IMR-90 (cell line): Measurements from ENCODE around the gene FAM47E. TPM values are rescaled to one million over a fixed set of nuclear protein-coding genes. Genes with fewer than 3 reads are reported as not detected.

Source experiments
- ATAC-seq: fragments of 200-7000 bp; cut with Tn5 transposase; 2 replicates; pipeline ENCODE4 v1.9.1; 2020; ENCODE audit warnings: low read depth, mild to moderate bottlenecking, moderate library complexity
- BruUV-seq: library from RNA; stranded (reverse); fragments of 400-500 nt; replicated peaks from 2 replicates; lab custom pipeline; 2021; lab: Mats Ljungman, UMichigan
- CTCF ChIA-PET: fragments of 300-600 bp; formaldehyde crosslinking; extraction: SDS; loops from one replicate; lab custom pipeline; 2021; ENCODE audit warnings: antibody characterized with exemption; lab: Yijun Ruan, JAX
- POLR2A ChIA-PET: fragments of 300-600 bp; sonication (Branson Sonifier 250); formaldehyde crosslinking; loops from one replicate; lab custom pipeline; 2022; ENCODE audit warnings: antibody characterized with exemption; ENCODE audit not compliant: unreplicated experiment; lab: Charles Lee
- DNase-seq: peaks from one replicate; pipeline ENCODE4 v3.0.0; 2013
- H2AFZ ChIP-seq: replicated peaks from 2 replicates; pipeline ENCODE3; 2013; ENCODE audit warnings: low read length, mild to moderate bottlenecking; ENCODE audit not compliant: poor library complexity
- H2AK5ac ChIP-seq: 2 replicates; pipeline ENCODE4 v1.6.1; 2013; ENCODE audit warnings: low read depth, low read length, inconsistent platforms
- H2AK9ac ChIP-seq: replicated peaks from 2 replicates; pipeline ENCODE3; 2013; ENCODE audit warnings: mild to moderate bottlenecking, low read depth, low read length, moderate library complexity; ENCODE audit not compliant: poor library complexity
- H2BK120ac ChIP-seq: 2 replicates; pipeline ENCODE4 v1.6.1; 2013; ENCODE audit warnings: low read depth, low read length, inconsistent platforms
- H2BK15ac ChIP-seq: 3 replicates; pipeline ENCODE4 v1.6.1; 2013; ENCODE audit warnings: low read depth, low read length, inconsistent platforms
- H2BK20ac ChIP-seq: 2 replicates; pipeline ENCODE4 v1.6.1; 2013; ENCODE audit warnings: low read depth, mild to moderate bottlenecking, inconsistent platforms, low read length, moderate library complexity
- H2BK5ac ChIP-seq: 2 replicates; pipeline ENCODE4 v1.6.1; 2013; ENCODE audit warnings: mild to moderate bottlenecking, low read depth, low read length, inconsistent platforms; ENCODE audit not compliant: poor library complexity, severe bottlenecking
- H3K14ac ChIP-seq: replicated peaks from 2 replicates; pipeline ENCODE4 v1.6.1; 2013; ENCODE audit warnings: low read depth, low read length, inconsistent platforms
- H3K18ac ChIP-seq: 2 replicates; pipeline ENCODE4 v1.6.1; 2013; ENCODE audit warnings: low read depth, low read length, control low read depth
- H3K23ac ChIP-seq: 2 replicates; pipeline ENCODE4 v1.6.1; 2013; ENCODE audit warnings: low read depth, low read length, inconsistent platforms
- H3K27ac ChIP-seq: 2 replicates; pipeline ENCODE4 v1.5.1; 2013; ENCODE audit warnings: mild to moderate bottlenecking, control low read depth, low read length; ENCODE audit not compliant: insufficient read depth
- H3K27me3 ChIP-seq: 2 replicates; pipeline ENCODE4 v1.6.1; 2013; ENCODE audit warnings: low read length; ENCODE audit not compliant: control insufficient read depth, insufficient read depth
- H3K36me3 ChIP-seq: 2 replicates; pipeline ENCODE4 v1.6.1; 2013; ENCODE audit warnings: low read length, mixed read lengths; ENCODE audit not compliant: control insufficient read depth, insufficient read depth
- H3K4ac ChIP-seq: 2 replicates; pipeline ENCODE4 v1.6.1; 2013; ENCODE audit warnings: low read depth, low read length, inconsistent platforms
- H3K4me1 ChIP-seq: 2 replicates; pipeline ENCODE4 v1.6.1; 2013; ENCODE audit warnings: low read length, mixed read lengths; ENCODE audit not compliant: control insufficient read depth, insufficient read depth
- H3K4me2 ChIP-seq: 2 replicates; pipeline ENCODE4 v1.6.1; 2013; ENCODE audit warnings: low read depth, mild to moderate bottlenecking, control low read depth, low read length, moderate library complexity
- H3K4me3 ChIP-seq: 2 replicates; pipeline ENCODE4 v1.5.1; 2013; ENCODE audit warnings: low read depth, mild to moderate bottlenecking, control low read depth, low read length, moderate library complexity; ENCODE audit not compliant: insufficient read depth
- H3K56ac ChIP-seq: 2 replicates; pipeline ENCODE4 v1.6.1; 2013; ENCODE audit warnings: low read length, inconsistent platforms; ENCODE audit not compliant: insufficient read depth; ENCODE audit errors: extremely low read depth
- H3K79me1 ChIP-seq, 2 experiments: 2 replicates each; pipeline ENCODE4 v1.6.1; 2013; ENCODE audit warnings: low read length in 2 of 2, inconsistent platforms in 1 of 2, low read depth in 1 of 2
- H3K9ac ChIP-seq: 2 replicates; pipeline ENCODE4 v1.6.1; 2013; ENCODE audit warnings: low read depth, low read length, control low read depth
- H3K9me1 ChIP-seq: 2 replicates; pipeline ENCODE4 v1.6.1; 2013; ENCODE audit warnings: low read length, inconsistent platforms; ENCODE audit not compliant: insufficient read depth
- H3K9me3 ChIP-seq: 2 replicates; pipeline ENCODE4 v1.6.1; 2013; ENCODE audit warnings: low read length; ENCODE audit not compliant: control insufficient read depth, insufficient read depth
- H4K20me1 ChIP-seq: 2 replicates; pipeline ENCODE4 v1.6.1; 2013; ENCODE audit warnings: low read length, inconsistent platforms; ENCODE audit not compliant: insufficient read depth
- H4K5ac ChIP-seq: 2 replicates; pipeline ENCODE4 v1.6.1; 2013; ENCODE audit warnings: mild to moderate bottlenecking, low read depth, low read length, control low read depth
- H4K8ac ChIP-seq, 2 experiments: 2 replicates each; pipeline ENCODE4 v1.6.1; 2013; ENCODE audit warnings: low read depth in 2 of 2, low read length in 2 of 2, control low read depth in 1 of 2, inconsistent platforms in 1 of 2
- H4K91ac ChIP-seq: 2 replicates; pipeline ENCODE4 v1.6.1; 2013; ENCODE audit warnings: low read depth, low read length, inconsistent platforms; ENCODE audit not compliant: insufficient read depth
- BHLHE40 ChIP-seq: fragments of 150-350 bp; IDR thresholded peaks from 2 replicates; pipeline ENCODE4 v1.6.1; 2016; ENCODE audit warnings: mild to moderate bottlenecking, low read depth, low read length
- CEBPB ChIP-seq: IDR thresholded peaks from 2 replicates; pipeline ENCODE4 v1.6.1; 2012; ENCODE audit warnings: low read depth, low read length, improper control_type of control experiment
- CHD1 ChIP-seq: IDR thresholded peaks from 2 replicates; pipeline ENCODE4 v1.6.1; 2012; ENCODE audit warnings: low read depth, low read length, improper control_type of control experiment
- MAFK ChIP-seq: IDR thresholded peaks from 2 replicates; pipeline ENCODE4 v1.6.1; 2012; ENCODE audit warnings: low read depth, low read length, improper control_type of control experiment
- MAZ ChIP-seq: IDR thresholded peaks from 2 replicates; pipeline ENCODE4 v1.6.1; 2012; ENCODE audit warnings: low read depth, mild to moderate bottlenecking, low read length, improper control_type of control experiment, moderate library complexity, borderline replicate concordance
- MXI1 ChIP-seq: IDR thresholded peaks from 2 replicates; pipeline ENCODE4 v1.6.1; 2012; ENCODE audit warnings: low read depth, mild to moderate bottlenecking, low read length, moderate library complexity, borderline replicate concordance
- NFE2L2 ChIP-seq: fragments of 150-350 bp; IDR thresholded peaks from 2 replicates; pipeline ENCODE4 v1.6.1; 2016; ENCODE audit warnings: low read depth, mild to moderate bottlenecking, low read length
- POLR2A ChIP-seq: IDR thresholded peaks from 2 replicates; pipeline ENCODE4 v1.6.1; 2012; ENCODE audit warnings: mild to moderate bottlenecking, low read depth, low read length
- RAD21 ChIP-seq: IDR thresholded peaks from 2 replicates; pipeline ENCODE4 v1.6.1; 2012; ENCODE audit warnings: low read length, improper control_type of control experiment
- WGBS, 2 experiments: methylation state at CpG; one replicate each; pipeline versions ENCODE4 v1.1.5 to v1.1.7; 2013; ENCODE audit warnings: missing lambda C conversion rate in 2 of 2; ENCODE audit not compliant: insufficient read length in 1 of 2; ENCODE audit errors: extremely low coverage in 2 of 2; 5-methylcytosine and 5-hydroxymethylcytosine counted together
- dilution Hi-C: fragments of 300-500 bp; cut with HindIII; formaldehyde crosslinking; loops from one replicate; pipeline ENCODE4 v1.14.3; 2018; ENCODE audit warnings: low sequenced_read_pairs; ENCODE audit not compliant: unreplicated experiment
- in situ Hi-C: fragments of 300-500 bp; cut with MboI; formaldehyde crosslinking; loops from 3 replicates; pipeline ENCODE4 v1.14.3; 2019; ENCODE audit warnings: low sequenced_read_pairs, inconsistent platforms, mixed read lengths
- intact Hi-C: fragments of 100-400 bp; cut with micrococcal nuclease; formaldehyde crosslinking; loops from 2 replicates; pipeline ENCODE4 v1.10.0; 2022
- polyA plus RNA-seq, 3 experiments: library from polyadenylated mRNA; depleted of rRNA; stranded (reverse); fragments of >200 nt; gene quantifications; 2 replicates each; pipeline ENCODE4 v1.2.3, GENCODE V29; 2012; ENCODE audit warnings: low replicate concordance in 1 of 3
- total RNA-seq: library from RNA; depleted of rRNA; stranded (reverse); fragments of >200 nt; gene quantifications from 2 replicates; pipeline ENCODE4 v1.2.3, GENCODE V29; 2012
- TF ChIP-seq, protein P1 (sequence below): fragments of 150-350 bp; IDR thresholded peaks from 2 replicates; pipeline ENCODE4 v1.6.1; 2017; ENCODE audit warnings: mild to moderate bottlenecking, antibody characterized with exemption, low read length, low read depth
- TF ChIP-seq, protein P2 (sequence below): conservative IDR thresholded peaks from 2 replicates; pipeline ENCODE4 v1.5.1; 2012; ENCODE audit warnings: mild to moderate bottlenecking, low read depth, low read length, improper control_type of control experiment

The FAM47E gene
- total and polyA plus RNA-seq, 2 of the 4 experiments (the other 2 are of a cell fraction): 0.05 TPM; not detected in 1

DNA sequence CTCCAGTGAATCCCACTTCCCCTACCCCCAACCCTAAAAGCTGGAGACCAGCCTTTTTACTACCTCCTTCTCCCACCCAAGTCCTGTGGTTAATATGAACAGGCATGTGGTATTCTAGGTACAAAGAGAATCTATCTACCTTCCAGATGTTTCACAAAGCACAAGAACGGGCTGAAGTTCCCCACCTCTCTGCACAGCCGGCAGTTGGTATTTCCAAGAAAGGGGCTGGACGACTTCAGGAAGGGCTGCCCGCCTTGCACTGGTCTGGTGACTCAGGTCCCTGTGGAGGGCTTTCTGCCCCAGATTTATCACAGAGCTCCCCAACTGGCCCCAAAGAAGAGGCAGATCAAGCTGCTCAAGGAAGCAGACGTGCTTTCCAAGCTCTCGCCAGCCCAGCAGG is 4.5 kb downstream of the FAM47E start:
- no peaks in the 10 kb centered on the region for H4K20me1 ChIP-seq
- no peak overlapping the region for H4K5ac ChIP-seq
- H3K79me1 ChIP-seq: no peaks in the 10 kb centered on the region
- no peak overlapping the region for H4K91ac ChIP-seq
- H2AK5ac ChIP-seq: no peak overlapping the region
- H2AFZ ChIP-seq: no peak overlapping the region
- in situ Hi-C loops: no loop called here
- no peaks in the 10 kb centered on the region for H3K36me3 ChIP-seq
- no peak overlapping the region for H3K56ac ChIP-seq
- no peak overlapping the region for H3K4me3 ChIP-seq
- H3K4me2 ChIP-seq: no peak overlapping the region
- BruUV-seq: no TSS peak
- intact Hi-C loops: no loop called here
- no peaks in the 10 kb centered on the region for H3K4me1 ChIP-seq
- H3K14ac ChIP-seq: no peak overlapping the region
- H3K9ac ChIP-seq: no peak overlapping the region
- dilution Hi-C loops: no loop called here
- no peak overlapping the region for H3K4ac ChIP-seq
- H2BK20ac ChIP-seq: no peak overlapping the region
- no peaks in the 10 kb centered on the region for H3K9me1 ChIP-seq
- TF ChIP-seq MAFK (no peak), MXI1 (no peak), CHD1 (no peak), NFE2L2 (no peak), RAD21 (no peak), MAZ (no peak), POLR2A (no peak), CEBPB (no peak), BHLHE40 (no peak)
- TF ChIP-seq, protein P1, sequence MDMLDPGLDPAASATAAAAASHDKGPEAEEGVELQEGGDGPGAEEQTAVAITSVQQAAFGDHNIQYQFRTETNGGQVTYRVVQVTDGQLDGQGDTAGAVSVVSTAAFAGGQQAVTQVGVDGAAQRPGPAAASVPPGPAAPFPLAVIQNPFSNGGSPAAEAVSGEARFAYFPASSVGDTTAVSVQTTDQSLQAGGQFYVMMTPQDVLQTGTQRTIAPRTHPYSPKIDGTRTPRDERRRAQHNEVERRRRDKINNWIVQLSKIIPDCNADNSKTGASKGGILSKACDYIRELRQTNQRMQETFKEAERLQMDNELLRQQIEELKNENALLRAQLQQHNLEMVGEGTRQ: no peak
- TF ChIP-seq, protein P2, sequence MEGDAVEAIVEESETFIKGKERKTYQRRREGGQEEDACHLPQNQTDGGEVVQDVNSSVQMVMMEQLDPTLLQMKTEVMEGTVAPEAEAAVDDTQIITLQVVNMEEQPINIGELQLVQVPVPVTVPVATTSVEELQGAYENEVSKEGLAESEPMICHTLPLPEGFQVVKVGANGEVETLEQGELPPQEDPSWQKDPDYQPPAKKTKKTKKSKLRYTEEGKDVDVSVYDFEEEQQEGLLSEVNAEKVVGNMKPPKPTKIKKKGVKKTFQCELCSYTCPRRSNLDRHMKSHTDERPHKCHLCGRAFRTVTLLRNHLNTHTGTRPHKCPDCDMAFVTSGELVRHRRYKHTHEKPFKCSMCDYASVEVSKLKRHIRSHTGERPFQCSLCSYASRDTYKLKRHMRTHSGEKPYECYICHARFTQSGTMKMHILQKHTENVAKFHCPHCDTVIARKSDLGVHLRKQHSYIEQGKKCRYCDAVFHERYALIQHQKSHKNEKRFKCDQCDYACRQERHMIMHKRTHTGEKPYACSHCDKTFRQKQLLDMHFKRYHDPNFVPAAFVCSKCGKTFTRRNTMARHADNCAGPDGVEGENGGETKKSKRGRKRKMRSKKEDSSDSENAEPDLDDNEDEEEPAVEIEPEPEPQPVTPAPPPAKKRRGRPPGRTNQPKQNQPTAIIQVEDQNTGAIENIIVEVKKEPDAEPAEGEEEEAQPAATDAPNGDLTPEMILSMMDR: no peak
- POLR2A ChIA-PET: no interaction called here
- DNase-seq (no peak), ATAC-seq (no peak)
- no peak overlapping the region for H2AK9ac ChIP-seq
- no peak overlapping the region for H3K27ac ChIP-seq
- no peak overlapping the region for H2BK5ac ChIP-seq
- H2BK15ac ChIP-seq: no peak overlapping the region
- H2BK120ac ChIP-seq: no peak overlapping the region
- CTCF ChIA-PET: no interaction called here
- H3K27me3 ChIP-seq: peaks cover 58% of the 10 kb centered on the region
- H3K9me3 ChIP-seq: no peaks in the 10 kb centered on the region
- no peak overlapping the region for H3K23ac ChIP-seq
- H3K18ac ChIP-seq: no peak overlapping the region
- H4K8ac ChIP-seq: no peak overlapping the region
- WGBS, 2 experiments: 70% methylated on average over 2 of the region's 6 CpGs; no CpG with 5 or more reads in 1 of the 2 experiments
